WTC11 (cell line): ENCODE results near the gene BANK1. TPM values are rescaled to one million over a fixed set of nuclear protein-coding genes. Genes with fewer than 3 reads are reported as not detected.

Experiments used
- ATAC-seq: fragments of 200-7000 bp; cut with Tn5 transposase; 2 replicates; pipeline ENCODE4 v1.10.0; 2021; ENCODE audit warnings: mild to moderate bottlenecking, moderate library complexity
- CTCF ChIA-PET: fragments of 300-600 bp; sonication (Branson Sonifier 250); formaldehyde crosslinking; loops from one replicate; lab custom pipeline; 2021; ENCODE audit warnings: antibody characterized with exemption; lab: Charles Lee
- POLR2A ChIA-PET: fragments of 350-600 bp; sonication (Branson Sonifier 250); formaldehyde crosslinking; loops from one replicate; lab custom pipeline; 2021; ENCODE audit warnings: antibody characterized with exemption; lab: Charles Lee
- DNase-seq: peaks from one replicate; pipeline ENCODE4 v3.0.0; 2021; ENCODE audit warnings: low spot score
- H3K27ac Mint-ChIP-seq: 2 replicates; pipeline ENCODE4 v1.8.0; 2021; ENCODE audit warnings: mixed read lengths
- H3K27me3 Mint-ChIP-seq: 2 replicates; pipeline ENCODE4 v1.8.0; 2021; ENCODE audit warnings: low read depth, mild to moderate bottlenecking, moderate library complexity, mixed read lengths
- H3K36me3 Mint-ChIP-seq: 2 replicates; pipeline ENCODE4 v1.8.0; 2021; ENCODE audit warnings: mixed read lengths
- H3K4me1 Mint-ChIP-seq: 2 replicates; pipeline ENCODE4 v1.8.0; 2022; ENCODE audit warnings: mixed read lengths
- H3K4me3 Mint-ChIP-seq: 2 replicates; pipeline ENCODE4 v1.8.0; 2021; ENCODE audit warnings: mild to moderate bottlenecking, moderate library complexity, mixed read lengths
- H3K9me3 Mint-ChIP-seq: 2 replicates; pipeline ENCODE4 v1.8.0; 2021; ENCODE audit warnings: mixed read lengths
- FOXJ3 ChIP-seq: sonication (generic); formaldehyde crosslinking; IDR thresholded peaks from 2 replicates; pipeline ENCODE4 v1.9.0; 2021; ENCODE audit warnings: missing genetic modification reagents, mild to moderate bottlenecking, borderline replicate concordance
- GRHL2 ChIP-seq: fragments of 250-450 bp; sonication (Bioruptor Pico); IDR thresholded peaks from 2 replicates; pipeline ENCODE4 v1.8.0; 2022; ENCODE audit warnings: mild to moderate bottlenecking, moderate library complexity; ENCODE audit not compliant: insufficient replicate concordance, severe bottlenecking
- HMGA2 ChIP-seq: fragments of 250-450 bp; sonication (Bioruptor Pico); IDR thresholded peaks from 2 replicates; pipeline ENCODE4 v1.4.0; 2021; ENCODE audit warnings: mild to moderate bottlenecking, moderate library complexity
- JAZF1 ChIP-seq: fragments of 250-450 bp; sonication (Bioruptor Pico); IDR thresholded peaks from 2 replicates; pipeline ENCODE4 v1.9.0; 2021; ENCODE audit warnings: moderate library complexity, mild to moderate bottlenecking, inconsistent platforms
- NFE2L1 ChIP-seq: sonication (generic); formaldehyde crosslinking; IDR thresholded peaks from 2 replicates; pipeline ENCODE4 v1.8.1; 2023; ENCODE audit warnings: missing genetic modification reagents
- PRRX2 ChIP-seq: fragments of 250-450 bp; sonication (Bioruptor Pico); IDR thresholded peaks from 2 replicates; pipeline ENCODE4 v1.8.0; 2021; ENCODE audit warnings: mild to moderate bottlenecking
- SMAD3 ChIP-seq: sonication (generic); formaldehyde crosslinking; IDR thresholded peaks from 2 replicates; pipeline ENCODE4 v1.8.0; 2022; ENCODE audit warnings: missing genetic modification reagents, mild to moderate bottlenecking, borderline replicate concordance
- TCF7 ChIP-seq: sonication (generic); formaldehyde crosslinking; IDR thresholded peaks from 2 replicates; pipeline ENCODE4 v1.8.0; 2022; ENCODE audit warnings: mild to moderate bottlenecking, low read depth, missing genetic modification reagents, moderate library complexity
- ZBTB21 ChIP-seq: sonication (generic); formaldehyde crosslinking; IDR thresholded peaks from 2 replicates; pipeline ENCODE4 v1.8.1; 2023; ENCODE audit warnings: mild to moderate bottlenecking, missing genetic modification reagents, borderline replicate concordance
- ZNF121 ChIP-seq: sonication (generic); formaldehyde crosslinking; IDR thresholded peaks from 2 replicates; pipeline ENCODE4 v1.8.0; 2023; ENCODE audit warnings: missing genetic modification reagents
- ZNF423 ChIP-seq: fragments of 250-450 bp; sonication (Bioruptor Pico); IDR thresholded peaks from 2 replicates; pipeline ENCODE4 v2.1.2; 2022; ENCODE audit warnings: mild to moderate bottlenecking, moderate library complexity
- total RNA-seq: library from RNA; stranded (reverse); gene quantifications from 3 replicates; pipeline ENCODE4 v1.2.3, GENCODE V29; 2021
- TF ChIP-seq, protein P1 (sequence below): fragments of 200-600 bp; IDR thresholded peaks from 2 replicates; pipeline ENCODE4 v1.8.0; 2022; ENCODE audit warnings: antibody characterized with exemption
- TF ChIP-seq, protein P2 (sequence below): fragments of 250-450 bp; sonication (Bioruptor Pico); IDR thresholded peaks from 2 replicates; pipeline ENCODE4 v1.8.0; 2021; ENCODE audit warnings: mild to moderate bottlenecking
- TF ChIP-seq, protein P3 (sequence below): fragments of 250-450 bp; sonication (Bioruptor Pico); IDR thresholded peaks from 2 replicates; pipeline ENCODE4 v2.1.2; 2022; ENCODE audit warnings: mild to moderate bottlenecking, moderate library complexity
- TF ChIP-seq, protein P4 (sequence below): sonication (generic); formaldehyde crosslinking; IDR thresholded peaks from 2 replicates; pipeline ENCODE4 v1.8.1; 2022; ENCODE audit warnings: mild to moderate bottlenecking, missing genetic modification reagents, moderate library complexity, borderline replicate concordance

Gene BANK1
- total RNA-seq, 1 experiment from 2014 or later, result 0.68 TPM

DNA sequence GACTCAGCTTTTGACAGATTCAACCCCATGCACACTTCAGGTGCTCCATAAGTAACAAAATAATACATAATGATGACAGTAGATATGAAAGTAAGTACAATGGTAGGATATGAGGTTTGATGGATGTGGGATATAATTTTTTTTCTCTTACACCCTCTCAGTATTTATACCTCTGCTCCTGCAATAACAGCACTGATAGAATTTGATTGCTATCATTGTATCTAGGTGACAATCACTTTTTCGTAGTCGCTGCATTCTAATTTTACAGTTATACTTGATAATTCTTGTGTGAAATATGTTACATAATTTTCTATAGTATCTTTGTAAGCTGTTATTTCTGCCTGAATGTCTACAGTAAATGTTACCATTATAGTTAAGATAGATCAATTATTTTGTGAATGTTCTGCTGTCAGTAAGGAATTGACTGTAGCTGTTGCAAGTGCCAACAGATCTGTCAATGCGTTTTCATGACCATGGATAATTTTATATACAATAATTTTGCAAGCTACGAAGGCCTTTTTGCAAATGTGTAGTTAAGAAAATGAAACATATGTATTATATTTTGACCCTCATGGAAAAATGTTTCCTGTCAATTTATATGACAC, 128.9 kb downstream of the BANK1 start:
- no peaks in the 10 kb centered on the region for H3K9me3 Mint-ChIP-seq
- H3K27ac Mint-ChIP-seq, result no peak overlapping the region
- DNase-seq (no peak), ATAC-seq (no peak)
- no peaks in the 10 kb centered on the region for H3K36me3 Mint-ChIP-seq
- no peak overlapping the region for H3K4me3 Mint-ChIP-seq
- CTCF ChIA-PET, result no interaction called here
- H3K27me3 Mint-ChIP-seq, result no peaks in the 10 kb centered on the region
- POLR2A ChIA-PET, result no interaction called here
- TF ChIP-seq, protein P1, sequence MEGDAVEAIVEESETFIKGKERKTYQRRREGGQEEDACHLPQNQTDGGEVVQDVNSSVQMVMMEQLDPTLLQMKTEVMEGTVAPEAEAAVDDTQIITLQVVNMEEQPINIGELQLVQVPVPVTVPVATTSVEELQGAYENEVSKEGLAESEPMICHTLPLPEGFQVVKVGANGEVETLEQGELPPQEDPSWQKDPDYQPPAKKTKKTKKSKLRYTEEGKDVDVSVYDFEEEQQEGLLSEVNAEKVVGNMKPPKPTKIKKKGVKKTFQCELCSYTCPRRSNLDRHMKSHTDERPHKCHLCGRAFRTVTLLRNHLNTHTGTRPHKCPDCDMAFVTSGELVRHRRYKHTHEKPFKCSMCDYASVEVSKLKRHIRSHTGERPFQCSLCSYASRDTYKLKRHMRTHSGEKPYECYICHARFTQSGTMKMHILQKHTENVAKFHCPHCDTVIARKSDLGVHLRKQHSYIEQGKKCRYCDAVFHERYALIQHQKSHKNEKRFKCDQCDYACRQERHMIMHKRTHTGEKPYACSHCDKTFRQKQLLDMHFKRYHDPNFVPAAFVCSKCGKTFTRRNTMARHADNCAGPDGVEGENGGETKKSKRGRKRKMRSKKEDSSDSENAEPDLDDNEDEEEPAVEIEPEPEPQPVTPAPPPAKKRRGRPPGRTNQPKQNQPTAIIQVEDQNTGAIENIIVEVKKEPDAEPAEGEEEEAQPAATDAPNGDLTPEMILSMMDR, result no peak
- TF ChIP-seq GRHL2 (no peak), SMAD3 (CRISPR knock-in tag) (no peak), JAZF1 (CRISPR knock-in tag) (no peak), HMGA2 (CRISPR knock-in tag) (no peak), NFE2L1 (CRISPR knock-in tag) (no peak)
- TF ChIP-seq, protein P2, sequence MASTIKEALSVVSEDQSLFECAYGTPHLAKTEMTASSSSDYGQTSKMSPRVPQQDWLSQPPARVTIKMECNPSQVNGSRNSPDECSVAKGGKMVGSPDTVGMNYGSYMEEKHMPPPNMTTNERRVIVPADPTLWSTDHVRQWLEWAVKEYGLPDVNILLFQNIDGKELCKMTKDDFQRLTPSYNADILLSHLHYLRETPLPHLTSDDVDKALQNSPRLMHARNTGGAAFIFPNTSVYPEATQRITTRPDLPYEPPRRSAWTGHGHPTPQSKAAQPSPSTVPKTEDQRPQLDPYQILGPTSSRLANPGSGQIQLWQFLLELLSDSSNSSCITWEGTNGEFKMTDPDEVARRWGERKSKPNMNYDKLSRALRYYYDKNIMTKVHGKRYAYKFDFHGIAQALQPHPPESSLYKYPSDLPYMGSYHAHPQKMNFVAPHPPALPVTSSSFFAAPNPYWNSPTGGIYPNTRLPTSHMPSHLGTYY (CRISPR knock-in tag), result no peak
- H3K4me1 Mint-ChIP-seq, result peaks cover 4% of the 10 kb centered on the region; the same call in 1 of the 2 replicates

DNA sequence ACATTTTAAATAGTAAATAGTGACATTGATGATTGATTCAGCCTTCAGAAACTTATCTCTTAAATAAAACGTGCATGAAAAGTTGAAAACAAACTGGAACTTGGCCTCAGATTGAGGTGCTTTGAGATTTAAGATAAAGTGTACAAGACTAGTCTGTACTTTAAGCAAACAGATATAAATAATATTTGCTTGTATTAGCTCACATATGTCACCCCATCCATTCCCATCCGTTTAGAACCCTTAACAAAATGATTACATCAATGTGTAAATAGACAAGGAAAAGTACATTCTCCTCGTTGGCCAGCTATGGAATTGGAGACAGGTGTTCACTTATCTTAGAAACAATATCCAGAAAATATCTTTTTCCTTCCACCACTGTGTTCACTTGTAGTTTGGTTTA, 130.8 kb downstream of the BANK1 start:
- DNase-seq, result no peak
- ChIA-PET POLR2A (no interaction called here), CTCF (no interaction called here)
- TF ChIP-seq ZBTB21 (CRISPR knock-in tag), result no peak
- TF ChIP-seq TCF7 (CRISPR knock-in tag), result no peak
- TF ChIP-seq PRRX2 (CRISPR knock-in tag), result no peak
- TF ChIP-seq, protein P1, result no peak
- TF ChIP-seq FOXJ3 (CRISPR knock-in tag), result no peak
- no peak for TF ChIP-seq ZNF121 (CRISPR knock-in tag)
- TF ChIP-seq, protein P2 (CRISPR knock-in tag), result no peak
- no peak for TF ChIP-seq ZNF423 (CRISPR knock-in tag)
- TF ChIP-seq, protein P3, sequence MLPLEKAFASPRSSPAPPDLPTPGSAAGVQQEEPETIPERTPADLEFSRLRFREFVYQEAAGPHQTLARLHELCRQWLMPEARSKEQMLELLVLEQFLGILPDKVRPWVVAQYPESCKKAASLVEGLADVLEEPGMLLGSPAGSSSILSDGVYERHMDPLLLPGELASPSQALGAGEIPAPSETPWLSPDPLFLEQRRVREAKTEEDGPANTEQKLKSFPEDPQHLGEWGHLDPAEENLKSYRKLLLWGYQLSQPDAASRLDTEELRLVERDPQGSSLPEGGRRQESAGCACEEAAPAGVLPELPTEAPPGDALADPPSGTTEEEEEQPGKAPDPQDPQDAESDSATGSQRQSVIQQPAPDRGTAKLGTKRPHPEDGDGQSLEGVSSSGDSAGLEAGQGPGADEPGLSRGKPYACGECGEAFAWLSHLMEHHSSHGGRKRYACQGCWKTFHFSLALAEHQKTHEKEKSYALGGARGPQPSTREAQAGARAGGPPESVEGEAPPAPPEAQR, result no peak
- TF ChIP-seq, protein P4, sequence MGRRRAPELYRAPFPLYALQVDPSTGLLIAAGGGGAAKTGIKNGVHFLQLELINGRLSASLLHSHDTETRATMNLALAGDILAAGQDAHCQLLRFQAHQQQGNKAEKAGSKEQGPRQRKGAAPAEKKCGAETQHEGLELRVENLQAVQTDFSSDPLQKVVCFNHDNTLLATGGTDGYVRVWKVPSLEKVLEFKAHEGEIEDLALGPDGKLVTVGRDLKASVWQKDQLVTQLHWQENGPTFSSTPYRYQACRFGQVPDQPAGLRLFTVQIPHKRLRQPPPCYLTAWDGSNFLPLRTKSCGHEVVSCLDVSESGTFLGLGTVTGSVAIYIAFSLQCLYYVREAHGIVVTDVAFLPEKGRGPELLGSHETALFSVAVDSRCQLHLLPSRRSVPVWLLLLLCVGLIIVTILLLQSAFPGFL (CRISPR knock-in tag), result no peak
- TF ChIP-seq JAZF1 (CRISPR knock-in tag), result no peak
- H3K36me3 Mint-ChIP-seq, result no peaks in the 10 kb centered on the region
- H3K4me3 Mint-ChIP-seq, result no peak overlapping the region
- no peaks in the 10 kb centered on the region for H3K9me3 Mint-ChIP-seq
- H3K4me1 Mint-ChIP-seq, result peaks cover 4% of the 10 kb centered on the region; the same call in 1 of the 2 replicates
- H3K27me3 Mint-ChIP-seq, result no peaks in the 10 kb centered on the region
- H3K27ac Mint-ChIP-seq, result no peak overlapping the region
- no peak for ATAC-seq
